Measurements from ENCODE around the gene ZNF724. TPM values are rescaled to one million over a fixed set of nuclear protein-coding genes. Genes with fewer than 3 reads are reported as not detected.

ZNF724 gene
- total and polyA plus RNA-seq, 10 of the 15 experiments (the other 5 are each of a cell fraction or from before 2014, with no cell fraction given), result 0.71 to 14.7 (median 4.2) TPM

DNA sequence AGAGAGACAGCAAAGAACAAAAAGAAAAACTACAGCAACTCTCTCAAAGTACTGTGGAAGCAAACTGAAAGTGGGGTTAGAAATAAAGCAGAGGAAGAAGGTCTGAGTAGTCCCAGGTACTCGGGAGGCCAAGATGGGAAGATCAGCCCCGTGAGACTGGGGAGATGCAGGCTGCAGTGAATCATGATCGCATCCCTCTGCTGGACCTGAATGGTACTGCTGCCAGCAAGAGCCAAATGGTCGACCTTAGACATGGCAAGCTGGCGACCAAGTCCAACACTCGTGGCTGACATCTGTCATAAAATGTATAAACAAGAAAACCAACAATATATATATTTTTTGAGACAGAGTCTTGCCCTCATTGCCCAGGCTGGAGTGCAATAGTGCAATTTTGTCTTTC, 33.7 kb upstream of the ZNF724 start:
- CTCF ChIA-PET, result no interaction called here
- no peak overlapping the region for H3K9ac ChIP-seq (ENCODE audit: control insufficient read depth, insufficient read depth, low read length)
- RAD21 ChIA-PET (ENCODE audit: unreplicated experiment), result no interaction called here
- no peaks in the 10 kb centered on the region for H3K36me3 ChIP-seq (ENCODE audit: control insufficient read depth in 2 of 2, insufficient read depth in 2 of 2, low read length in 1 of 2)
- ATAC-seq (peak; percentile 76), DNase-seq (ENCODE audit: low read depth, low spot score) (no peak), FAIRE-seq (no peak)
- peak; percentile 18; the same call in 1 of the 2 replicates for TF ChIP-seq SMC3 (IDR thresholded peaks at IDR 0.05; ENCODE audit: borderline replicate concordance, low read length)
- TF ChIP-seq, protein P1, sequence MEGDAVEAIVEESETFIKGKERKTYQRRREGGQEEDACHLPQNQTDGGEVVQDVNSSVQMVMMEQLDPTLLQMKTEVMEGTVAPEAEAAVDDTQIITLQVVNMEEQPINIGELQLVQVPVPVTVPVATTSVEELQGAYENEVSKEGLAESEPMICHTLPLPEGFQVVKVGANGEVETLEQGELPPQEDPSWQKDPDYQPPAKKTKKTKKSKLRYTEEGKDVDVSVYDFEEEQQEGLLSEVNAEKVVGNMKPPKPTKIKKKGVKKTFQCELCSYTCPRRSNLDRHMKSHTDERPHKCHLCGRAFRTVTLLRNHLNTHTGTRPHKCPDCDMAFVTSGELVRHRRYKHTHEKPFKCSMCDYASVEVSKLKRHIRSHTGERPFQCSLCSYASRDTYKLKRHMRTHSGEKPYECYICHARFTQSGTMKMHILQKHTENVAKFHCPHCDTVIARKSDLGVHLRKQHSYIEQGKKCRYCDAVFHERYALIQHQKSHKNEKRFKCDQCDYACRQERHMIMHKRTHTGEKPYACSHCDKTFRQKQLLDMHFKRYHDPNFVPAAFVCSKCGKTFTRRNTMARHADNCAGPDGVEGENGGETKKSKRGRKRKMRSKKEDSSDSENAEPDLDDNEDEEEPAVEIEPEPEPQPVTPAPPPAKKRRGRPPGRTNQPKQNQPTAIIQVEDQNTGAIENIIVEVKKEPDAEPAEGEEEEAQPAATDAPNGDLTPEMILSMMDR (IDR thresholded peaks at IDR 0.05 in 2 of 3, conservative IDR thresholded peaks at IDR 0.05 in 1 of 3; ENCODE audit: control insufficient read depth in 2 of 3, extremely low read depth in 1 of 3, insufficient read depth in 1 of 3, low read depth in 3 of 3, low read length in 3 of 3), result peak; percentile 42 to 58 (median 54)
- no peak for TF ChIP-seq SPI1 (IDR thresholded peaks at IDR 0.05; ENCODE audit: borderline replicate concordance, insufficient read depth, low read depth, low read length)
- TF ChIP-seq RAD21 (IDR thresholded peaks at IDR 0.05; ENCODE audit: insufficient read depth, low read depth, low read length), result peak; percentile 49
- H3K4me2 ChIP-seq (ENCODE audit: control insufficient read depth, insufficient read depth), result no peak overlapping the region
- POLR2A ChIA-PET, result no interaction called here
- SMC1A ChIA-PET (ENCODE audit: uncharacterized antibody, unreplicated experiment), result no interaction called here
- H3K27me3 ChIP-seq (replicated peaks in 1 of 2; ENCODE audit: control insufficient read depth in 2 of 2, insufficient read depth in 2 of 2, low read length in 1 of 2), result no peaks in the 10 kb centered on the region
- no peak overlapping the region for H3K27ac ChIP-seq (ENCODE audit: control insufficient read depth, insufficient read depth)
- H3K79me2 ChIP-seq (ENCODE audit: control insufficient read depth, insufficient read depth, low read length), result no peaks in the 10 kb centered on the region
- BruUV-seq (replicated peaks), result no TSS peak
- H3K9me3 ChIP-seq (replicated peaks; ENCODE audit: control insufficient read depth, insufficient read depth, low read length), result no peaks in the 10 kb centered on the region; the same call in 2 of the 3 replicates
- no peaks in the 10 kb centered on the region for H3K4me1 ChIP-seq (ENCODE audit: control insufficient read depth, insufficient read depth, low read length)
- H4K20me1 ChIP-seq (ENCODE audit: control insufficient read depth, insufficient read depth), result no peaks in the 10 kb centered on the region
- intact Hi-C loops (cut with micrococcal nuclease; ENCODE audit: unreplicated experiment), result no loop called here
- 8% methylated on average over 6 of the region's 6 CpGs for WGBS (ENCODE audit: insufficient coverage, insufficient replicate concordance, low lambda C conversion rate, missing lambda C conversion rate)
- H3K4me3 ChIP-seq, result no peak overlapping the region
- in situ Hi-C loops (cut with MboI), result no loop called here
- no peak overlapping the region for H2AFZ ChIP-seq (ENCODE audit: control insufficient read depth, low read depth, low read length)

DNA sequence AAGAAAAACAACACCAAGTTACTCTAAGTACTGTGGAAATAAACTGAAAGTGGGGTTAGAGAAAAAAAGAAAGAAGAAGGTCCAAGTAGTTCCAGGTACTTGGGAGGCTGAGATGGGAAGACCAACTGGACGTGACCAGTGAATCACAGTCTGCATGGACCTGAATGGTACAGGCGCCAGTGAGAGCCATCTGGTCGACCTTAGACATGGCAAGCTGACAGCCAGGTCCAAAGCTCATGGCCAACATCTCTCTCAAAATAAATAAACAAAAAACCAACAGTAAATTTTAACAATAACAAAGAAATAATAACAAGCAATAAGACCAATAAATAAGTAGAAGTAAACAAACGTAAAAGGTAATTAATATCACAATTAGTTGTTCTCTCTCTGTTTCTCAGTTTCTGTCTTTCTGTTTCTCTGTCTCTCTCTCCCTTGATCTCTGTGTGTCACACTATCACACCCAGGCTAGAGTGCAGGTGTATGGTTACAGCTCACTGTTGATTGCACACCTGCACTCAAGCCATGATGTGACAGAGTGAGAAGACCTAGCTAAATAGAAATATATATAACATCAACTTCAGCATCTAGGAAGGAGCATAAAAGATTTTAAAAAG, 31.6 kb upstream of the ZNF724 start:
- RAD21 ChIA-PET (ENCODE audit: unreplicated experiment), result no interaction called here
- ATAC-seq, result no peak
- TF ChIP-seq CHD1 (IDR thresholded peaks at IDR 0.05; ENCODE audit: low read depth, low read length) (no peak), ZZZ3 (IDR thresholded peaks at IDR 0.05; ENCODE audit: control insufficient read depth, insufficient read length, low read depth) (no peak), SREBF1 (IDR thresholded peaks at IDR 0.05; ENCODE audit: low read length) (no peak), ZNF384 (IDR thresholded peaks at IDR 0.05; ENCODE audit: borderline replicate concordance, low read depth, low read length) (no peak), PML (IDR thresholded peaks at IDR 0.05; ENCODE audit: low read length) (no peak), EED (IDR thresholded peaks at IDR 0.05; ENCODE audit: low read depth) (no peak), EZH2 (IDR thresholded peaks at IDR 0.05; ENCODE audit: borderline replicate concordance, control insufficient read depth, low read depth, low read length) (no peak)

More for the DNA sequence above, 31.6 kb upstream of the ZNF724 start:
- no peaks in the 10 kb centered on the region for H4K20me1 ChIP-seq (ENCODE audit: control insufficient read depth, insufficient read depth)
- H3K9ac ChIP-seq (ENCODE audit: control insufficient read depth, insufficient read depth, low read length), result no peak overlapping the region
- 62% methylated on average over 4 of the region's 4 CpGs for WGBS (ENCODE audit: insufficient coverage, insufficient replicate concordance, low lambda C conversion rate, missing lambda C conversion rate)
- H3K79me2 ChIP-seq (ENCODE audit: control insufficient read depth, insufficient read depth, low read length), result no peaks in the 10 kb centered on the region
- FAIRE-seq, result no peak
- in situ Hi-C loops (cut with MboI) (no loop called here), intact Hi-C loops (cut with micrococcal nuclease; ENCODE audit: unreplicated experiment) (no loop called here)
- no peaks in the 10 kb centered on the region for H3K36me3 ChIP-seq (ENCODE audit: control insufficient read depth in 2 of 2, insufficient read depth in 2 of 2, low read length in 1 of 2)
- DNase-seq (ENCODE audit: low read depth, low spot score), result no peak
- no peaks in the 10 kb centered on the region; the same call in 2 of the 3 replicates for H3K9me3 ChIP-seq (replicated peaks; ENCODE audit: control insufficient read depth, insufficient read depth, low read length)
- ChIA-PET SMC1A (ENCODE audit: uncharacterized antibody, unreplicated experiment) (interaction anchor here (0.8 kb wide), 1 partner anchor 8 kb away, joined by 3 read pairs; no protein-coding TSS in a partner anchor), POLR2A (no interaction called here), CTCF (no interaction called here)
- no peaks in the 10 kb centered on the region for H3K4me1 ChIP-seq (ENCODE audit: control insufficient read depth, insufficient read depth, low read length)
- H3K27ac ChIP-seq (ENCODE audit: control insufficient read depth, insufficient read depth), result no peak overlapping the region
- no peak overlapping the region for H3K4me3 ChIP-seq
- H3K4me2 ChIP-seq (ENCODE audit: control insufficient read depth, insufficient read depth), result no peak overlapping the region
- no peaks in the 10 kb centered on the region for H3K27me3 ChIP-seq (replicated peaks in 1 of 2; ENCODE audit: control insufficient read depth in 2 of 2, insufficient read depth in 2 of 2, low read length in 1 of 2)
- BruUV-seq (replicated peaks), result no TSS peak
- H2AFZ ChIP-seq (ENCODE audit: control insufficient read depth, low read depth, low read length), result no peak overlapping the region
